Dedifferentiated amniotic fluid mesenchymal stem cell (primary cell): ENCODE results near the gene PLXNB2.

ENCODE experiments used
- DNase-seq: peaks from one replicate; pipeline ENCODE4 v3.0.0-alpha.2; 2016; ENCODE audit errors: extremely low spot score

The PLXNB2 gene

GRCh38 chr22:50312371-50312770 lies 4.9 kb upstream of the PLXNB2 start:
- DNase-seq: no peak

GRCh38 chr22:50311606-50312351 lies 4.3 kb upstream of the PLXNB2 start:
- DNase-seq: no peak

DNA sequence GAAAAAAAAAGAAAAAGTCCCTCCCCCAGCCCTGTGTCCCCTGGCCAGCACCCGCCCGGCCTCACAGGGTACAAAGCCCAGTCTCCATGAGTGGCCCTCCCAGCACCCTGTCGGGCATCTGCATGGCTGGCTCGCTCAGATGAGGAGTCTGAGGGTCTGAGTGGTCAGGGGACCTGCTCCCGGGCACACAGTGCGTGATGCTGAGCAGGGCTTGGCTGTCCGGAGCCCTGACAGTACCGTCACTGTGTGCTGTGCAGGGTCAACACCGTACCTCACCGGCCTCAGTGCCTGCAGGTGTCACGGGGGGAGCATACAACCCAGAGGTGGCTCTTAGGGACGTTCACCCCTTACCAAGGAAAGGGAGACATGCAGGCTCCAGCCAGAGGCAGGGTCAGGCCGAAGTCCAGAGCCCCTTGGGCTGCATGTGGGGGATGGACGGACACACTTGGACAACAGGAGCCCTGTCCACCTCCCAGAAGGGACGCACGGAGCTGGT lies 3.6 kb upstream of the PLXNB2 start:
- DNase-seq: no peak

GRCh38 chr22:50310031-50310722 lies 2.7 kb upstream of the PLXNB2 start:
- DNase-seq: no peak

GRCh38 chr22:50309601-50309991 lies 2.1 kb upstream of the PLXNB2 start:
- DNase-seq: no peak

GRCh38 chr22:50308986-50309600 lies 1.6 kb upstream of the PLXNB2 start:
- no peak for DNase-seq

GRCh38 chr22:50308597-50308935 lies 1.1 kb upstream of the PLXNB2 start:
- no peak for DNase-seq

DNA sequence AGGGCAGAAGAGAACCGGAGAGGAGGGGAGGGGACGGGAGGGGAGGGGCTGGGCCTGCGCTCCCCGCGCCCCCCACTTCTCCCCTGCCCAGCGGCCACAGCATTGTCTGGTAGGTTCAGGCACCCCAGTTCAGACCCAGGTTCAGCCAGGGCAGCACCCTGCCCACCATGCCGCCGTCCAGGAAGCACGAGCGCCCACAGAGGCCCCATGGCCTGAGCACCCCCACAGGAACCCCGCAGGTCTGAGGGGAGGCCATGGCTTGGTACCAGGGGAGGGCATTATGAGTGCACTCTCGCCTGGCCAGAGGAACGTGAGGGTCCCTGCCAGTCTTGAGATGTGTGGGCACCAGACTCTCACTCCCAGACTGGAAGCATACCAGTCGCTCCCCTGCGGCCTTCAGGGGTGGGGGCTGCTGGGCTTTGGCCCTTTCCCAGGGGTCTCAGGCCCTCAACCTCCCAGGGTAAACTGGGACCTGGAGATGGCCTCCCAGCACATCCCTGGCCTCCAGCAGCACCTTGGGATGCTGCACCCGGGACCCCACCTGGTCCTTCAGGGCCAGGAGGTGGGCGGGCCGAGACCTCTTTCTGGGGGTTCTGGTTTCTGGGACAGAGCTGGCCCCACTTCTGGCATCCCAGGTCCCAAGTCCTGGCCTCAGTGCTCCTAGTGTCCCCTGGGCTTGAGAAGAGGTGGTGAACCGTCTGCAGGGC lies 597 bp upstream of the PLXNB2 start:
- no peak for DNase-seq

- DNase-seq: peak; percentile 96
Observed at GRCh38 chr22:50305923-50306566, 1.4 kb downstream of the PLXNB2 start.

DNA sequence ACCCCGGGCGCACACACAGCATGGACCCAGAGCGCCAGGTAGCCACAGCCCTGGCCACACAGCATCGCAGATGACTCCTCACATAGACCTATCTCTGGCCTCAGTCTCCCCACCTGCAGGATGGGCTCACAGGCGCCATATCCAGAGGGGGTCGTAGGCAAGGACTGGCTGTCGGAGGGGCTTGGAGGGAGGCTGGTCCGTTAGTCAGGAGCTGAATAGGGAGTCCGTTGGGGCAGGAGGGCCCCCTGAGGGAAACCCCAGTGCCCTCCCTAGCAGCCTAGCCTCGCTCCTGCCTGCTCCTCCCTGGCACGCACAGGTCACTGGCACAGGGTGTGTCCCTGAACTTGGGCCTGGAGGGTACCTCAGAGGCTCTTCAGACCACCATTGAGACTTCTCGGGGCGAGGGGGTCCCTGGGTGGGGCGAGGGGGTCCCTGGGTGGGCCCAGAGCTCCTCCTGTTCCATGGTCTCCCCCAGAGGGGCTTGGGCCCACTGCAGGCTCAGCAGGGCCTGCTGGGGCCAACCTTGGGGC lies 2.0 kb downstream of the PLXNB2 start:
- no peak for DNase-seq

DNA sequence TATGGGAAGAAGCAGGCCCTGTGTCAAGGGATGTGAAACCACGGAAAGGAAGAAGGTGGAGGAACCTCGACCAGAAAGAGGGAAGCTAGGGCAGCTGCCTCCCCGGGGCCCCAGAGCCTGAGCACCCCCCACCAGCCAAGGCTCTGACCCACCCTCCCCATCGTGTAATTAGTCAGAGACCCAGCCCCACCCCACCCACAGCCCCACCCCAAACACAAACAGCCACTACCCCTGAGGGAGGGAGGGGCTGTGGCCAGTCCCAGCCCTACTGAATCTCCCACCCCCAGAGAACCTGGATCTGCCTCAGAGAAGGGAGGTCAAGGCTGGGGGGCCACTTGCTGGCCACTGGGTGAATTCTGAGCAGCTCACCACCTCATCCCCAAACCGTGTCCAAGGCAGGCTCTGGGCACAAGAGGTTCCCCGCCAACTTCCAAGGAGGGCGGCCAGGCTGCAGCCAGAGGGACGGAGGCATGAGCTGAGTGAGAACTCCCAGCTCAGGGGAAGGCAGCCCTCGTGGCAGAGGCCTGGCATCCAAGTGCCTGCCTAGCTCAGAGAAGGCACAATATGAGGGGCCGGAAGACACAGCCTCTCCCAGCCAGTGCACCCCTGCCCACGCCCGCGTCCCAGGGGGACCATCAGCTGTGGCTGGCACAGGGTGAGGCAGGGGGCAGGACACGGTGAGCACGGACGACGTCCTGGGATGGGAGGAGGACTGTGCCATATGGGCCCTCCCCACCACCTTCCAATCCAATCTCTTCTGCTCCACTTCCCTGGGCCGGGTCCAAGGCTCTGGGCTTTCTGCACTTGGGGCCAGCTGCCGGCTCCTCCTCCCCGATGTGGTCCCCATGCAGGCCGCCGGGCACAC lies 2.7 kb downstream of the PLXNB2 start:
- no peak for DNase-seq

DNA sequence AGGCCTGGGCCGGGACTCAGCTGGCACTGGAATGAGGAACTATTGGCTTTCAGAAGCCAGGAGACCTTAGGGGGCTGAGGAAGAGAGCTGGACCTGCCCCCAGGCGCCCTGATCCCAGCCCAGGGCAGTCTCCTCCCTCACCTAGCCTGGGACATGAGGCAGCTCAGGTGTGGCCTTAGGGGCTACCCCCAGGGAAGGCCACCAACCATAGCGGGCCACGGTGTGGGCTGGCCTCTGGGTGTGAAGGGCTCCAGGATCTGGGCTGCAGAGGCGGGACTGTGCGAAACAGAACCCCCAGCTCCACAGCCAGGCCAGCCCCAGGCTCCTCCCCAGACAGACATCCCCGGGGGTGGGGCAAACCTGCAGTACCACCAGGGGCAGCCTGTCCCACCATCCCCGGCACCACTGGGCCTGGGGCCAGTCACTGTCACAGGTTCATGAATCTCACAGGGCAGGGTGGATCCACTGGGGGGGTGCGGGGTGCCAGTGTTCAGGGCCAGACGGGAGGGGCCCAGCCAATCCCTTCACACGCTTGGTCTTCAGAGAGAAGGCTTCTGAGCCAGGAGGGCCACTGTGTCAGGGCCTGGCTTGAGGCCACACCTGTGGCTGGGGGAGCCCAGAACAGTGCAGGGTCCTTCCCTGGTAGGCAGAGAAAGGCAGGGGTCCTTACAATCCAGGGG lies 3.5 kb downstream of the PLXNB2 start:
- DNase-seq: no peak

DNA sequence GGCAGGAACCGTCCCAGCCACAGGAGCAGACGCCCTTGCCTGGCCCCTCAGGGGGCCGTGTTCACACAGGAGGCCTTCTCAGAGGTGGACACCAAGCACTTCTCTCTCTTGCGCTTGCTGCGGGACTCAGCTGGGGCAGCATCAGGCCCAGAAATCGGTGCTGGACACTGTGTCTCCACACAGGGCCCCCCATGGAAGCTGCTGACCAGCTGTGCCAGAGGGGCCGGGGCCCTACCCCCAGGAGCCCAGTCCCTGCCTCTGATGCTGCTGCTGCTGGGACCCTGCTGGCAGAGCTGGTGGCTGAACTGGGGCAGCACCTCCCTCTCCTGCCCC lies 4.0 kb downstream of the PLXNB2 start:
- no peak for DNase-seq

GRCh38 chr22:50302564-50302963 lies 4.9 kb downstream of the PLXNB2 start:
- no peak for DNase-seq

DNA sequence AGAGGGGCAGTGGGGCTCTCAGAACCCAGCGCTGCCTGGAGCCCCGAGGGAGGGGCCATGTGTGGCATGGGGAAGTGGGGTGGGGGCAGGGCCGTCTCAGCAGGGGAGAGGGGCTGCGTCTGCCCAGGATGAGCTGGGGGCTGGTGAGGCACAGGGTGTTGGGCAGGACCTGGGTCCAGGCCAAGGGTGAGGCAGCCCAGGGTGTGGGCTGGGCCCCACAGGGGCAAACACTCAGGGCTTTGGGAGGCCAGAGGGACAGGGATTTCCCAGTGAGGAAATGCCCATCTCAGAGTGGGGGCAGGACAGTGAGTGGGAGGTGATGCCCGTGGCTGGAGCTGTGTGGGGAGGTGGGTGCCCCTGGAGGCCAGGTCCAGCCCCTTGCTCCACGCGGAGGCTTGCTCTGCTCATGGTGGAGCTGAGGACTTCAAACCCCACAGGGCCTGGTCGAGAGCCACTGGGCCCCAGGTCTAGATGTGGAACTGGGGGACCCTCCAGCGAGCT lies 5.4 kb downstream of the PLXNB2 start:
- DNase-seq: no peak

DNA sequence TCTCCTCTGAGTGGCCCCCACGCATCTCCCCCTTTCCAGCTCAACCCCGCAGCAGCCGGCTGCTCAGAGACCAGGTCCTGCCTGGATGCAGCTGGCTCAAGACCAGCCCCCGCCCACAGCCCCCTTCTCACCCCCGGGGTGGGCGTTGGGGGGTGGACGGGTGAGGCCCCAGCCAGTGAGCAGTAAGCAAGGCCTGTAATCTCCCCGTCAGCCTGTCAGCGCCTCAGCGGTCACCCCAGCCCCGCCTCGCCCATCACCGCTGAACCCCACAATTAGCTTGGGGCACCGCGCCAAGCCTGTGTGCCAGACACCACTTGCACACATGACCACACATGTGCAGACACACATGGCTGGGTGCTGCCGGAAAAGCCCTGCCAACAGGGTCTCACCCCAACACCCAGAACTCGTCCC lies 5.9 kb downstream of the PLXNB2 start:
- DNase-seq: no peak

GRCh38 chr22:50300620-50301257 lies 6.7 kb downstream of the PLXNB2 start:
- DNase-seq: no peak

DNA sequence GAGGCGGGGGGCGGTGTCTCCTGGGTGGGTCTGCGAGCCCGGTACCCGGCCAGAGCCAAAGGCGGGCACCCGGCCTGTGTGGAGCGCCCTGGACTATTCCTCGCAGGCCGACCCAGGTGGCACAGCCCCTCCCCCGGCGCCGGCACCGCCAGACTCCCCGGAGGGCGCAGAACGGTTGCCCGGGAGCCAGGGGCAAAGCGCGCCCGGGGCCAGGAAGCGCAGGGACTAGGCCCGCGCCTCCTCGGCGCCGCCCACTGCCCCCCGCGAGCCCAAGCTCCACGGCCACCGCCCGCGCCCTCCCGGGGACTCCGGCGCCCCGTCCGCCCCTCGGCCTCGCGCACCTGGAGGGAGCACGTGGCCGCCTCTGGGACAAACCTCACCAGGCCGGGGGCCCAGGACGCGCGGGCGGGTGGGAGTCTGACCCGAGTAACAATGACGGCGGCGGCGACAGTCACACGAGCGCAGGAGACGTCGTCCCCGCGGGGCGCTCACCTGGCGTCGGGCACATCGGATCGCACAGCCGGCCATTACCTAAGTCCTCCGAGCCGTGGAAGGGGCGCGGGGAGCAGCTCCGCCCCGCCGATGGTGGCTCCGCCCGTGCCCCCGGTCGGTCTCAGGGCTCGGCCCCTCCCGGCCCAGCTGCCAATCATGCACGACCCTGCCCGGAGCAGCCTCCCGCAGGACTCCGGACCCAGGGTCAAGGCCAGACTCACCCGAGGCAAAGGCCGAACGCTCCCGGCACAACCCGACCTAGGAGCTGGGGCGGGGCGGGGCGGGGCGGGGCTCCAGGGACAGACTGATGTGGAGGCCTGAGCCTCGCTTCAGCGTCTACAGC lies 7.4 kb downstream of the PLXNB2 start:
- DNase-seq: no peak
